Measurements from ENCODE around the gene GAS7.

GAS7 gene

DNA sequence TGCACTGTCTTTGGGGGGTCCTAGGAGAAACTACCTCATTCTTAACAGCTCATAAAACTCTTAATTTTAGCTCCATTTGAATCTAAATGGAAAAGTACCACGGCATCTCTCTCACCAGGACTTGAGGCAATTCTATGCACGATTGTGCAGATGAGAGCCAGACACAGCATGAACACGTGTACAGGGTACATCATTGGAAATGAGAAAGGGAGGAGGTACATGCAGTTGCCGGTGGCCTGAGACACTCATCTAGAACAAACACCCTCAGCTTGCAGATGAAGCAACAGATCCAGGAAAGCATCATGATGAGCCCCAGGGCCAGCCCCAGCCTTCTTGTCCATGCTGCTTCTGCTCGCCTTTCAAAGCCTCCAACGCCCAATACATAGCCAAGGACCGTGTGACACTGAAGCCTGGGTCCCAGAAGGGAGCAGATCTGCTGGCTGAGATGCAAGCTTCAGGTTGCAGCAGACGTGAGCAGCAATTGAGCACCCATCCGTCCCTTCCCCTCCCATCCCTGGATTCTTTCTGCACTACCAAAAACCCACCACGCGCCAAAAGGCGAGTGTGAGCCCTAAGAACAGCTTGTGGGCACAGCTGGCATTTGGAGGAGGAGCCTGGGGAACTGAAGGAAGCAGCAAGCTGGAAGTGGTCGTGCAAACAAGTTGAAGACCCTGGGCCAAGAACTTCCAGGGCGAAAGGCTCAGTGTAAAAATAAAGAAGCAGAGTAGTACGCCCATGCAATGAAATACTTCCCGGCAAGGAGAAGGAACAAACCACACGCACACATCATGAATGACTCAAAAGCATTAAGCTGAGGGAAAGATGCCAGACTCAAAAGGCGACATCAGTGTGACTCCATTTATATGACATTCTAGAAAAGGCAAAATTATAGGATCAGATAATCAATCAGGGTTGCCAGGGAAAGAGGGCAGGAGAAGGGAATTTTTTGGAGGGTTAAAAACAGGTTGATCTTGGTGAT is 286.0 kb downstream of the GAS7 start:
- no peak overlapping the region for H2BK12ac ChIP-seq (ENCODE audit: low read length)
- no peaks in the 10 kb centered on the region for H3K27me3 ChIP-seq (ENCODE audit: insufficient read depth, low read length)
- H4K91ac ChIP-seq (ENCODE audit: low read depth, low read length): no peak overlapping the region
- H4K12ac ChIP-seq (ENCODE audit: low read depth, low read length): no peak overlapping the region
- no peak overlapping the region for H3K18ac ChIP-seq (ENCODE audit: low read length)
- H3K79me1 ChIP-seq (ENCODE audit: low read length): no peaks in the 10 kb centered on the region
- H3K23ac ChIP-seq (ENCODE audit: low read length): no peak overlapping the region
- no peak for DNase-seq
- H3K4me3 ChIP-seq (ENCODE audit: low read depth, low read length): no peak overlapping the region
- no peak overlapping the region for H4K8ac ChIP-seq (ENCODE audit: low read depth, low read length)
- H2BK5ac ChIP-seq (ENCODE audit: low read depth, low read length, poor library complexity): no peak overlapping the region
- H3K79me2 ChIP-seq (ENCODE audit: control insufficient read depth, insufficient read depth, low read length, poor library complexity): no peaks in the 10 kb centered on the region
- H3K9ac ChIP-seq (ENCODE audit: low read length): no peak overlapping the region
- no peak overlapping the region for H2BK120ac ChIP-seq (ENCODE audit: insufficient read depth, low read length, poor library complexity)
- H3K9me3 ChIP-seq (ENCODE audit: insufficient read depth, low read depth, low read length): no peaks in the 10 kb centered on the region
- H3K4me1 ChIP-seq (ENCODE audit: control insufficient read depth in 1 of 2, insufficient read depth in 2 of 2, low read length in 2 of 2): peaks cover 8 to 9% of the 10 kb centered on the region in 2 experiments
- peaks cover 20 to 33% of the 10 kb centered on the region in 2 experiments for H3K36me3 ChIP-seq (ENCODE audit: control insufficient read depth in 1 of 2, insufficient read depth in 2 of 2, low read length in 2 of 2)
- no peak overlapping the region for H2AK5ac ChIP-seq (ENCODE audit: low read length)
- no peak overlapping the region for H2AFZ ChIP-seq (ENCODE audit: insufficient read depth, low read length, poor library complexity)
- no peak overlapping the region for H3K14ac ChIP-seq (ENCODE audit: low read length)
- WGBS (ENCODE audit: extremely low coverage, insufficient coverage, insufficient read length): no CpG with 5 or more reads among the region's 18 CpGs
- no peak overlapping the region for H3K27ac ChIP-seq (ENCODE audit: low read depth, low read length)
- no peak overlapping the region for H3K4ac ChIP-seq (ENCODE audit: low read depth, low read length)
- no peak overlapping the region for H3K4me2 ChIP-seq (ENCODE audit: low read length)

DNA sequence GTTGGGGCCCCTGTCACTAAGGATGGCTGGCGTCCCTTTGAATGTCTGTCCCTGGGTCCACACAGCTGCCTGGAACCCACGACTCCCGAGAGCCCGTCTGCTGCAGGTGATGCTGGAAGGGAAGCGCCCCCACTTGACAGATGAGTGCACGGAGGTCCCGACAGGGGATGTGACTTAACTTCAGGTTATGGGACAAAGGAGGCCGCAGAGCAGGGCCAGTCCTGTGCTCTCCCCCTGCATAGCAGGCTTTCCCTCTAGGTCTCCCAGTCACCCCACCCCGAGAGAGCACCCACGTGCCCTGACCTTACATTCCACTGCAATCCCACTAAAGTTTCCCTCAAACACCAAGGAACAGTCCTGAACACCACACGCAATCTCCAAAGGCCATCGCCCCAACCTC is 287.3 kb downstream of the GAS7 start:
- WGBS (ENCODE audit: extremely low coverage, insufficient coverage, insufficient read length): no CpG with 5 or more reads among the region's 12 CpGs
- H3K27ac ChIP-seq (ENCODE audit: low read depth, low read length): no peak overlapping the region
- no peak overlapping the region for H3K9ac ChIP-seq (ENCODE audit: low read length)
- no peaks in the 10 kb centered on the region for H3K79me1 ChIP-seq (ENCODE audit: low read length)
- H4K8ac ChIP-seq (ENCODE audit: low read depth, low read length): no peak overlapping the region
- no peak overlapping the region for H4K12ac ChIP-seq (ENCODE audit: low read depth, low read length)
- no peaks in the 10 kb centered on the region for H3K9me3 ChIP-seq (ENCODE audit: insufficient read depth, low read depth, low read length)
- H3K4me1 ChIP-seq (ENCODE audit: control insufficient read depth in 1 of 2, insufficient read depth in 2 of 2, low read length in 2 of 2): peaks cover 8 to 9% of the 10 kb centered on the region in 2 experiments
- no peak for DNase-seq
- H2BK120ac ChIP-seq (ENCODE audit: insufficient read depth, low read length, poor library complexity): no peak overlapping the region
- H2BK12ac ChIP-seq (ENCODE audit: low read length): no peak overlapping the region
- H3K14ac ChIP-seq (ENCODE audit: low read length): no peak overlapping the region
- H3K4me3 ChIP-seq (ENCODE audit: low read depth, low read length): no peak overlapping the region
- H3K27me3 ChIP-seq (ENCODE audit: insufficient read depth, low read length): no peaks in the 10 kb centered on the region
- no peak overlapping the region for H3K4ac ChIP-seq (ENCODE audit: low read depth, low read length)
- H2AFZ ChIP-seq (ENCODE audit: insufficient read depth, low read length, poor library complexity): no peak overlapping the region
- H3K4me2 ChIP-seq (ENCODE audit: low read length): no peak overlapping the region
- H2AK5ac ChIP-seq (ENCODE audit: low read length): no peak overlapping the region
- no peak overlapping the region for H3K18ac ChIP-seq (ENCODE audit: low read length)
- no peaks in the 10 kb centered on the region for H3K79me2 ChIP-seq (ENCODE audit: control insufficient read depth, insufficient read depth, low read length, poor library complexity)
- H4K91ac ChIP-seq (ENCODE audit: low read depth, low read length): no peak overlapping the region
- H3K23ac ChIP-seq (ENCODE audit: low read length): no peak overlapping the region
- peaks cover 8 to 20% of the 10 kb centered on the region in 2 experiments for H3K36me3 ChIP-seq (ENCODE audit: control insufficient read depth in 1 of 2, insufficient read depth in 2 of 2, low read length in 2 of 2)
- H2BK5ac ChIP-seq (ENCODE audit: low read depth, low read length, poor library complexity): no peak overlapping the region

DNA sequence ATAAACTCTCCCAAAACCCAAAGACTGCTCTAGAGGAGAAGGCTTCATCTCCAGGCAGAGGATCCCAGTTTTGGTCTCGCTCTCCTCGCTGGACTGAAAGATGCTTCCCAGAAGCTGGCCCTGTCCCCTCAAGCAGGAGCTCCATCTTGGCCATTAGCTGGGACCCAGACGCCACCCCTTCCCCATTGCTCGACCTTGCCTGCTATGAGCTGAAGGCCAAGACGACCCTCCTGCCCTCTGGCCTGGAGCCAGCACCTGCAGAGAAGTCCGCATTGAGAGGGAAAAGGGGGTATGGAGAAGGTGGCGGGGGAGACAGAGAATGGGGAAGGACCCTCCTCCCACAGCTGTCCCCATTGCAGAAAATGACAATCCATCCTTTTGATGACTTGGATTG is 289.8 kb downstream of the GAS7 start:
- Histone ChIP-seq H3K4me3 (ENCODE audit: low read depth, low read length) (peak overlapping the region; percentile 18), H3K79me2 (ENCODE audit: control insufficient read depth, insufficient read depth, low read length, poor library complexity) (no peaks in the 10 kb centered on the region), H3K9me3 (ENCODE audit: insufficient read depth, low read depth, low read length) (no peaks in the 10 kb centered on the region), H3K9ac (ENCODE audit: low read length) (no peak overlapping the region), H3K36me3 (ENCODE audit: control insufficient read depth in 1 of 2, insufficient read depth in 2 of 2, low read length in 2 of 2) (peaks cover 3 to 11% of the 10 kb centered on the region in 2 experiments), H3K18ac (ENCODE audit: low read length) (no peak overlapping the region), H2BK12ac (ENCODE audit: low read length) (no peak overlapping the region), H2AFZ (ENCODE audit: insufficient read depth, low read length, poor library complexity) (no peak overlapping the region), H2AK5ac (ENCODE audit: low read length) (no peak overlapping the region), H3K4ac (ENCODE audit: low read depth, low read length) (no peak overlapping the region), H4K91ac (ENCODE audit: low read depth, low read length) (no peak overlapping the region), H4K8ac (ENCODE audit: low read depth, low read length) (no peak overlapping the region), H3K23ac (ENCODE audit: low read length) (no peak overlapping the region), H2BK5ac (ENCODE audit: low read depth, low read length, poor library complexity) (no peak overlapping the region), H2BK120ac (ENCODE audit: insufficient read depth, low read length, poor library complexity) (no peak overlapping the region), H3K4me1 (ENCODE audit: control insufficient read depth in 1 of 2, insufficient read depth in 2 of 2, low read length in 2 of 2) (peaks cover 8 to 9% of the 10 kb centered on the region in 2 experiments), H4K12ac (ENCODE audit: low read depth, low read length) (no peak overlapping the region), H3K4me2 (ENCODE audit: low read length) (no peak overlapping the region), H3K27ac (ENCODE audit: low read depth, low read length) (no peak overlapping the region), H3K27me3 (ENCODE audit: insufficient read depth, low read length) (no peaks in the 10 kb centered on the region), H3K14ac (ENCODE audit: low read length) (no peak overlapping the region), H3K79me1 (ENCODE audit: low read length) (no peaks in the 10 kb centered on the region)
- WGBS (ENCODE audit: extremely low coverage, insufficient coverage, insufficient read length): no CpG with 5 or more reads among the region's 7 CpGs
- no peak for DNase-seq

- Histone ChIP-seq H2BK12ac (ENCODE audit: low read length) (peak overlapping the region; percentile 29), H3K23ac (ENCODE audit: low read length) (no peak overlapping the region), H3K4me1 (ENCODE audit: control insufficient read depth in 1 of 2, insufficient read depth in 2 of 2, low read length in 2 of 2) (peaks cover 8 to 9% of the 10 kb centered on the region in 2 experiments), H3K4me3 (ENCODE audit: low read depth, low read length) (no peak overlapping the region), H3K9me3 (ENCODE audit: insufficient read depth, low read depth, low read length) (no peaks in the 10 kb centered on the region), H3K27me3 (ENCODE audit: insufficient read depth, low read length) (no peaks in the 10 kb centered on the region), H4K8ac (ENCODE audit: low read depth, low read length) (no peak overlapping the region), H3K9ac (ENCODE audit: low read length) (no peak overlapping the region), H3K4ac (ENCODE audit: low read depth, low read length) (no peak overlapping the region), H4K12ac (ENCODE audit: low read depth, low read length) (no peak overlapping the region), H3K18ac (ENCODE audit: low read length) (no peak overlapping the region), H3K27ac (ENCODE audit: low read depth, low read length) (no peak overlapping the region), H4K91ac (ENCODE audit: low read depth, low read length) (no peak overlapping the region), H3K4me2 (ENCODE audit: low read length) (no peak overlapping the region), H2BK5ac (ENCODE audit: low read depth, low read length, poor library complexity) (no peak overlapping the region), H3K36me3 (ENCODE audit: control insufficient read depth in 1 of 2, insufficient read depth in 2 of 2, low read length in 2 of 2) (peaks cover 0 to 7% of the 10 kb centered on the region in 2 experiments), H2BK120ac (ENCODE audit: insufficient read depth, low read length, poor library complexity) (no peak overlapping the region), H3K14ac (ENCODE audit: low read length) (no peak overlapping the region), H3K79me2 (ENCODE audit: control insufficient read depth, insufficient read depth, low read length, poor library complexity) (no peaks in the 10 kb centered on the region), H2AFZ (ENCODE audit: insufficient read depth, low read length, poor library complexity) (no peak overlapping the region), H2AK5ac (ENCODE audit: low read length) (no peak overlapping the region), H3K79me1 (ENCODE audit: low read length) (no peaks in the 10 kb centered on the region)
- peak in 1 of 2 donors; percentile 49 for DNase-seq
- WGBS (ENCODE audit: extremely low coverage, insufficient coverage, insufficient read length): no CpG with 5 or more reads among the region's 12 CpGs
These were observed 290.3 kb downstream of the GAS7 start for GRCh38 chr17:9907883-9908648.

Measured in trophoblast cell (in vitro differentiated cells and primary cell).